Hematopoietic multipotent progenitor cell (in vitro differentiated cells): ENCODE measurements around the gene ANKLE1. TPM values are rescaled to one million over a fixed set of nuclear protein-coding genes. Genes with fewer than 3 reads are reported as not detected.

ENCODE experiments used
- DNase-seq, 3 donors: peaks; one replicate each; pipeline ENCODE4 v3.0.0-alpha.2; 2011 to 2015; ENCODE audit warnings: low read depth in 2 of 3, low spot score in 2 of 3
- total RNA-seq: library from RNA; depleted of rRNA; stranded (reverse); fragments of >200 nt; gene quantifications from one replicate; pipeline ENCODE4 v1.2.3, GENCODE V29; 2012

Gene ANKLE1
- total RNA-seq, 1 donor, result 7.3 TPM

GRCh38 chr19:17324357-17325114, 42.8 kb downstream of the ANKLE1 start:
- no peak for DNase-seq

GRCh38 chr19:17325133-17325532, 43.4 kb downstream of the ANKLE1 start:
- DNase-seq, result no peak

- no peak for DNase-seq
These were observed 44.3 kb downstream of the ANKLE1 start for GRCh38 chr19:17325881-17326594.

DNA sequence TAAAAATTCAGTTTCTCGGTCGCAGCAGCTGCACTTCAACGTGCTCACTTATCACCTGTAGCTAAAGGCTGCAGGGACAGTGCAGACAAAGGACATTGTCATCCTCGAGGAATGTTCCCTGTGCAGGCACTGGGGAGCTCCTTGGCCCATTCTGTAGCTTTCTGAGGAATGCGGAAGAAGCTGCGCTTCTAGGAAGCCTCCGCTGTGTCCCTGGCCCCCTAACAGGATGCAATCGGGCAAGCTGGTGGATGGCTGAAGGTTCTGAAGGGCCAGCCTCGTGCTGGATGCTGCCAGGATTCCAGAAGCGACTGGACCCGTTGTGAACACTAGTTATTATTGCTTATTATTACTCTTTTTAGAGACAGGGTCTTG, 44.9 kb downstream of the ANKLE1 start:
- DNase-seq, result no peak

GRCh38 chr19:17327068-17327653, 45.5 kb downstream of the ANKLE1 start:
- DNase-seq, result no peak

DNA sequence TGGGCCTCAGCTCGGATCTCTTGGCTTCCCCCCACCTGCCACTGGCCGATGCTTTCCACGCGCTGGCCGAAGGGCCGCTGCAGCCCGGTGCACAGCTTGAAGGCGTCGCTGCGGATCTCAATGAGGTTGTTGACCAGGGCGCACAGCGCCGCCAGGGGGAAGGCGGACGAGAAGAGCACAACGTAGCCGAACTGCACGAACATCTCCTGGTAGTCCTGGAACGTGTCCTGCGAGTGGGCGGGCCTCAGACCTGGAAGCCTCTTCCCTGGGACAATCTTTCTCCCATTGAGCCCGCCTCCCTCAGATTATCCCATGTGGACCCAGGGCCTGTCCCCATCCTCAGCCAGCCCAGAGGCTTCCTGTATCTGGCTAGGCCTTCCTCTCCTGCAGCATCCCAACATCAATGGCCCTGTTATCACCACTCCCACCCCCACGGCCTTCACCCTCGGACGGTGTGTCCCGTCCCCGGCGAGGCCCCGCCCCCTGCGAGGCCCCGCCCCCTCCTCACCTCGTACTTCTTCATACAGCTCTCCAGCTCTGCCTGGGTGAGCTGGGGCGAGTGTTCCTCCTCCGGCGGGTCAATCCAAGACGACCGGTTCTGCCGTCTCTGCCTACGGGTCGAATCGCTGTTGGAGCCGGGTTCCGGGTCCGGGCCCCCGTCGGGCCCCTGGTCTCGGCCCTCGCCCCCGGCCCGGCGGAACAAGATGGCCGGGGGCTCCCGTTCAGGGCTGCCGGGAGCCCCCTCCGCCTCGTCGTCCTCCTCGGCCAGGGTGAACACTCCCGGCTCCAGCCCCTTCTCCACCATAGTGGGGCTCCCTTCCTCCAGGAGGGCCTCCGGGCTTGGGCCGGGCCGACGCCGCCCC, 46.2 kb downstream of the ANKLE1 start:
- DNase-seq, result peak in 2 of 3 donors; percentile 56 to 59

- peak in 1 of 3 donors; percentile 41 for DNase-seq
These were observed 47.0 kb downstream of the ANKLE1 start for GRCh38 chr19:17328517-17329365.

GRCh38 chr19:17329366-17330261, 47.9 kb downstream of the ANKLE1 start:
- DNase-seq, result no peak

DNA sequence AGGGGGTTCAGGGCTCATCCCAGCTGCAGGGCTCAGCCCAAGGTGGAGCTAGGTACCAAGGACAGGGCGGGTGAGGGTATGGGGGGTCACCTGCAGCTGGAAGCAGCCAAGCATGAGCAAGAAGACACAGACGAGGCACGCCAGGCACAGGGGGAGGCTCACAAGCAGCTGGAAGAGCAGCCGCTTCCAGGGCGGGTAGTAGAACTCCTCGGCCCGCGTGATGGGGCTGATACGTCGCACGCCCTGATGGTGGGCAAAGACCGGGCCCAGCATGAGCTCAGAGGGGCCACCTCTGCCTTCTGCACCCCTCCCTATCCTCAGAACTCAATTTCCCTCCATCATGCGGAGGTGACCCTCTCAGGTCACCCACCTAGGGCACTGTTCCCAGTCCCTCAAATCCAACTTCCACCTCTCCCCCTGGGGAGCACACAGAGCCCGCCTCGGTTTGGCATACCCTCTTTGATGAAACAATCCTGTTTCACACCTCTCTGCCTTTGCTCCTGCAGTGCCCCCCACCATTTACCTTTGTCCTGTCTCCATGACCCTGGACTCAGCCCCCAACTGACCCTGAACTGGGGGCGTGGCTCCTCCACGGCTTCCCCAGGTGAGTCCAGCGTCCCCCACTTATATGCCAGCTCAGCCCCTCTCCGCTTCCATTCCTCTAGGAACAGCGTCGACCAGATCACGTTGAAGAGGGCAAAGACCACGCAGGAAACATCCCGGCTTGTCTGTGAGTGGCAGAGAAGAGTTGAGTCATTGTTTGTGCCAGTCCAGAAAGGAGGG, 48.8 kb downstream of the ANKLE1 start:
- DNase-seq, result no peak

DNA sequence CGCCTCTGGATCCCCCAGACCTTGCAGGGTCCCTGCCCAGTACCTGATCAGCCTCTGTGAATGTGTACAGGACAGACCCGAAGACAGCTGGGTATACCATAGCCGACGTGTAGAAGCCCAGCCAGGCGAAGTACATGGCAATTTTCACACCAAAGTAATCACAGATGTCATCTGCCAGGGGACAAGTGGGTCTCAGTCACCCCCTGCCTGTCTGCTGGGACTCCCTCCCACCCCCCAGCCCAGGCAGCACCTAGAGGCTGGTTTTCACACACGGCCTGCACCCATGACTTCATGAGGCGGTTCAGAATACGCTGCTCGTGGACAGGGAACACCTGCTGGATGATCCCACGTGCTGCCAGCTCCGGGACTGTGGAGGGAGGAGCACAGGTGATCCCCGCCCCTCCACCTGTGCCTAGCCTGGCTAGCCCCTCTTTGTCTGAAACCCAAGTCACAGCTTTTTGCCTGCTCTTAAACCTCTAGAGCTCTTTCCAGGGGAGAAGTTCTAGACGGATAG, 49.4 kb downstream of the ANKLE1 start:
- DNase-seq, result no peak

DNA sequence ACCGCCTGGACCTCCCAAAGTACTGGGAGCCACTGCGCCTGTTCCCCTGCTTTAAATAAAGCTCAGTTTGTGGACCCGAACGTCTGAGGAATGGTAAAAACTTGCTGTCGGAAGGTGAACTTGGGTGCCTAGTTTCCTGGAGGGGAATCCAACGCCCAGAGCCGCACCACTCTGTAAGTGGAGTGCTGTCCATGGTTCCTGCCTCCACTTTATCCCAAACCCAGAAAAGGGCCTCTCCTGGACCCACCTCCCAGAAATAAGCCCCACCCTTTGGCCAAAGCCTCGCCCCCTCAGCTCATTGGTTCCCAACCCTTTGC, 50.6 kb downstream of the ANKLE1 start:
- DNase-seq, result no peak

DNA sequence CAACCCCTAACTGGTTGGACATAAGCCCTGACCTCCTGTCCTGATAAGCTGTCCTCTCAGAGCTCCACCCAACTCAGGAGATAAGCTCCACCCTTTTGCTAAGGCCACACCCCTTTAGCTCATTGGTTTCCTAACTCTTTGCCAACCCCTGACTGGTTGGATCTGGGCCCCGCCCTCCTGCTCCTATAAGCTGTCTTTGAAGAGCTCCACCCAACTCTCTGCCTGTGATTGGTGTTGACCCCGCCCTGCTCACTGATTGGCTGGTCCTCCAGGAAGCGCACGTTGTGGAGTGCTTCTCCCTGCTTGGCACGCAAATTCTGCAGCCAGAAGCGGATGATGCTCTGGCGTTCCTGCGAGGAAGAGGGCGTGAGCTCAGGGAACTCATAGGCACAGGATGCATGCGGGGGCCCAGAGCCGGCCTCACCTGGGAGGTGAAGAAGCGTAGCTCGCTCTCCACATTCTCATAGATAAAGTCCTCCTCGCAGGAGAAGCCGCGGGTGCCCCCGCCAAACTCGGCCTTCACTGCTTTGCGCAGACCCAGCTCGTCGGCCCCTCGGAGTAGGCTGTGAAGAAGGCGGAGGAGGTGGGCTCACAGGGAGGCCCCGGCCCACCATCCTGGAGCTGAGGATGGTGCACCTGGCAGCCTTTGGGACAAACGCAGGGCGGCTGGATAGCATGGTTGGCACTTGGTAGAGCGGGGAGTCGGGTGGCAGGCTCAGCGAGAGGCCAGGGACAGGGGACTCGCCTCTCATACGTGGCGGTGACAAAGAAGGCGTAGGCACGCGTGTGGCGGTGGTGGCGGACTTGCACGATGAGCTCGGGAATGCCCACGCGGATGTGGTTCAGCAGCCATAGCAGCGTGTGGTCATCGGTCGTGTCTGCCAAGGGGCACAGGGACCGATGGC, 51.2 kb downstream of the ANKLE1 start:
- DNase-seq, result peak in 2 of 3 donors; percentile 71 to 72

- DNase-seq, result peak in 2 of 3 donors; percentile 82 to 90
These were observed 52.1 kb downstream of the ANKLE1 start for GRCh38 chr19:17333611-17334413.

GRCh38 chr19:17334414-17335409, 53.0 kb downstream of the ANKLE1 start, which contains the start of gene ANO8:
Gene ANO8 (minus strand): TSS chr19:17334855. CDS start chr19:17334670, 185 bp downstream.
- peak; percentile 76 to 98 (median 96) for DNase-seq

- DNase-seq, result no peak
These were observed 53.9 kb downstream of the ANKLE1 start for GRCh38 chr19:17335575-17335974.
